ENCODE measurements around the gene TOMM6.
"Not testable (repeated sequence)": the region's sequence is repeated elsewhere in the genome, so short reads cannot be mapped to it uniquely, and the experiment has no call there.

TOMM6 gene

GRCh38 chr6:41763470-41763869 lies 24.0 kb upstream of the TOMM6 start:
- TF ChIP-seq EZH2phosphoT487 (conservative IDR thresholded peaks at IDR 0.05; ENCODE audit: low read length) (no peak), CTCF (IDR thresholded peaks at IDR 0.05; ENCODE audit: insufficient read depth, low read length, poor library complexity, severe bottlenecking) (no peak)
- Histone ChIP-seq H3K4me2 (ENCODE audit: low read depth, low read length, poor library complexity, severe bottlenecking) (no peak overlapping the region), H3K27me3 (ENCODE audit: low read length) (no peaks in the 10 kb centered on the region), H3K79me2 (ENCODE audit: insufficient read depth, low read length) (no peaks in the 10 kb centered on the region), H3K4me3 (ENCODE audit: insufficient read depth, low read length, poor library complexity, severe bottlenecking) (no peak overlapping the region), H3K9me2 (replicated peaks; ENCODE audit: insufficient read depth, low read length) (no peaks in the 10 kb centered on the region), H4K20me1 (ENCODE audit: low read depth, low read length) (no peaks in the 10 kb centered on the region), H3K9ac (ENCODE audit: low read length) (no peak overlapping the region), H3F3A (ENCODE audit: insufficient read depth) (no peaks in the 10 kb centered on the region), H2AFZ (ENCODE audit: low read depth, low read length, severe bottlenecking) (no peak overlapping the region), H3K27ac (ENCODE audit: low read depth, low read length) (no peak overlapping the region), H3K9me3 (ENCODE audit: insufficient read depth, low read length) (no peaks in the 10 kb centered on the region), H3K36me3 (ENCODE audit: low read length) (no peaks in the 10 kb centered on the region)

GRCh38 chr6:41766043-41766664 lies 21.3 kb upstream of the TOMM6 start:
- not testable (repeated sequence) for H3F3A ChIP-seq (ENCODE audit: insufficient read depth); H3K9me2 ChIP-seq (replicated peaks; ENCODE audit: insufficient read depth, low read length); H3K9ac ChIP-seq (ENCODE audit: low read length); H3K4me3 ChIP-seq (ENCODE audit: insufficient read depth, low read length, poor library complexity, severe bottlenecking); H3K4me2 ChIP-seq (ENCODE audit: low read depth, low read length, poor library complexity, severe bottlenecking); H3K36me3 ChIP-seq (ENCODE audit: low read length); H3K27me3 ChIP-seq (ENCODE audit: low read length); H4K20me1 ChIP-seq (ENCODE audit: low read depth, low read length); H3K79me2 ChIP-seq (ENCODE audit: insufficient read depth, low read length); H3K27ac ChIP-seq (ENCODE audit: low read depth, low read length); H2AFZ ChIP-seq (ENCODE audit: low read depth, low read length, severe bottlenecking); H3K9me3 ChIP-seq (ENCODE audit: insufficient read depth, low read length)

GRCh38 chr6:41767112-41767833 lies 20.2 kb upstream of the TOMM6 start:
- Histone ChIP-seq H3K4me2 (ENCODE audit: low read depth, low read length, poor library complexity, severe bottlenecking) (no peak overlapping the region), H3K9me2 (replicated peaks; ENCODE audit: insufficient read depth, low read length) (no peaks in the 10 kb centered on the region), H3K79me2 (ENCODE audit: insufficient read depth, low read length) (no peaks in the 10 kb centered on the region), H2AFZ (ENCODE audit: low read depth, low read length, severe bottlenecking) (no peak overlapping the region), H3K27me3 (ENCODE audit: low read length) (no peaks in the 10 kb centered on the region), H3K4me3 (ENCODE audit: insufficient read depth, low read length, poor library complexity, severe bottlenecking) (no peak overlapping the region), H4K20me1 (ENCODE audit: low read depth, low read length) (no peaks in the 10 kb centered on the region), H3K27ac (ENCODE audit: low read depth, low read length) (no peak overlapping the region), H3F3A (ENCODE audit: insufficient read depth) (no peaks in the 10 kb centered on the region), H3K9me3 (ENCODE audit: insufficient read depth, low read length) (no peaks in the 10 kb centered on the region), H3K9ac (ENCODE audit: low read length) (no peak overlapping the region), H3K36me3 (ENCODE audit: low read length) (no peaks in the 10 kb centered on the region)
- TF ChIP-seq EZH2phosphoT487 (conservative IDR thresholded peaks at IDR 0.05; ENCODE audit: low read length) (no peak), CTCF (IDR thresholded peaks at IDR 0.05; ENCODE audit: insufficient read depth, low read length, poor library complexity, severe bottlenecking) (no peak)

Data from SU-DHL-6 (cell line).